Endothelial cell of umbilical vein (primary cell): ENCODE results near the gene RPS6KA4. TPM values are rescaled to one million over a fixed set of nuclear protein-coding genes. Genes with fewer than 3 reads are reported as not detected.

Source experiments
- BruUV-seq: library from RNA; stranded (reverse); fragments of 400-500 nt; replicated peaks from 2 replicates; lab custom pipeline; 2021; lab: Mats Ljungman, UMichigan
- CTCF ChIA-PET: fragments of 300-600, 350-600 bp; sonication (Branson Sonifier 250); formaldehyde crosslinking; loops from one replicate; lab custom pipeline; 2021; ENCODE audit warnings: antibody characterized with exemption, inconsistent platforms; lab: Charles Lee
- POLR2A ChIA-PET: fragments of 300-600, 350-600 bp; sonication (Branson Sonifier 250); formaldehyde crosslinking; loops from one replicate; lab custom pipeline; 2021; ENCODE audit warnings: antibody characterized with exemption, inconsistent platforms; lab: Charles Lee
- DNase-seq: peaks from one replicate; pipeline ENCODE4 v3.0.0-alpha.2; 2011; ENCODE audit warnings: low read depth, low spot score
- FAIRE-seq: peaks from 2 replicates; lab custom pipeline; 2011; peaks lifted over from hg19 to GRCh38; lab: Jason Lieb, UNC
- H2AFZ ChIP-seq: 2 replicates; pipeline ENCODE4 v1.6.0; 2012; ENCODE audit warnings: low read depth, low read length, control low read depth, inconsistent platforms
- H3K27ac ChIP-seq: 2 replicates; pipeline ENCODE4 v1.5.1; 2011; ENCODE audit warnings: low read depth, mild to moderate bottlenecking, control low read depth, low read length, moderate library complexity; ENCODE audit not compliant: insufficient read depth
- H3K27me3 ChIP-seq, 2 experiments: 2 replicates each; pipeline versions ENCODE4 v1.6.0 to v1.6.1; 2011; ENCODE audit warnings: low read length in 2 of 2, mixed read lengths in 1 of 2; ENCODE audit not compliant: control insufficient read depth in 2 of 2, insufficient read depth in 2 of 2
- H3K36me3 ChIP-seq, 2 experiments: 2 replicates in 1 of 2; 3 replicates in 1 of 2; pipeline ENCODE4 v1.5.1; 2011; ENCODE audit warnings: low read length in 2 of 2, mild to moderate bottlenecking in 1 of 2, moderate library complexity in 1 of 2; ENCODE audit not compliant: control insufficient read depth in 2 of 2, insufficient read depth in 2 of 2; ENCODE audit errors: extremely low read depth in 1 of 2
- H3K4me1 ChIP-seq: 3 replicates; pipeline ENCODE4 v1.5.1; 2011; ENCODE audit warnings: mild to moderate bottlenecking, low read length; ENCODE audit not compliant: control insufficient read depth, insufficient read depth; ENCODE audit errors: extremely low read depth
- H3K4me2 ChIP-seq: 2 replicates; pipeline ENCODE4 v1.6.1; 2011; ENCODE audit warnings: low read length, control low read depth, mixed read lengths; ENCODE audit not compliant: insufficient read depth
- H3K4me3 ChIP-seq, 3 experiments: fragments of 200-600 bp in 1 of 3; sonication (generic), shearing (Covaris generic) in 1 of 3; replicated peaks in 1 of 3; 2 replicates each; pipeline ENCODE4 v1.5.1; 2011 to 2016; ENCODE audit warnings: control low read depth in 3 of 3, low read length in 3 of 3, mild to moderate bottlenecking in 2 of 3, inconsistent platforms in 1 of 3, low read depth in 1 of 3, moderate library complexity in 1 of 3; ENCODE audit not compliant: insufficient read depth in 1 of 3
- H3K79me2 ChIP-seq: 2 replicates; pipeline ENCODE4 v1.6.0; 2012; ENCODE audit warnings: low read length, inconsistent platforms; ENCODE audit not compliant: control insufficient read depth, insufficient read depth
- H3K9ac ChIP-seq: replicated peaks from 2 replicates; pipeline ENCODE3; 2011; ENCODE audit warnings: low read length, control low read depth; ENCODE audit not compliant: insufficient read depth; ENCODE audit errors: extremely low read depth
- H3K9me1 ChIP-seq: replicated peaks from 3 replicates; pipeline ENCODE4 v1.6.0; 2011; ENCODE audit warnings: mild to moderate bottlenecking, low read length; ENCODE audit not compliant: control insufficient read depth, insufficient read depth; ENCODE audit errors: extremely low read depth
- H3K9me3 ChIP-seq: replicated peaks from 2 replicates; pipeline ENCODE4 v1.5.1; 2012; ENCODE audit warnings: low read length, inconsistent platforms; ENCODE audit not compliant: control insufficient read depth, insufficient read depth
- H4K20me1 ChIP-seq: replicated peaks from 2 replicates; pipeline ENCODE3; 2011; ENCODE audit warnings: mild to moderate bottlenecking, low read length; ENCODE audit not compliant: control insufficient read depth, insufficient read depth; ENCODE audit errors: extremely low read depth
- EZH2 ChIP-seq: IDR thresholded peaks from 2 replicates; pipeline ENCODE4 v1.6.1; 2012; ENCODE audit warnings: borderline replicate concordance, low read depth, mild to moderate bottlenecking, moderate library complexity, low read length, inconsistent platforms; ENCODE audit not compliant: severe bottlenecking
- FOS ChIP-seq: IDR thresholded peaks from 2 replicates; pipeline ENCODE4 v1.6.1; 2011; ENCODE audit warnings: mild to moderate bottlenecking, low read length, moderate library complexity, borderline replicate concordance; ENCODE audit not compliant: insufficient read depth
- GATA2 ChIP-seq: IDR thresholded peaks from 2 replicates; pipeline ENCODE4 v1.7.0; 2011; ENCODE audit warnings: low read depth, mild to moderate bottlenecking, moderate library complexity, mixed read lengths, low read length; ENCODE audit not compliant: insufficient read length, insufficient read depth
- JUN ChIP-seq: IDR thresholded peaks from 2 replicates; pipeline ENCODE4 v1.6.1; 2011; ENCODE audit warnings: borderline replicate concordance, low read depth; ENCODE audit not compliant: insufficient read length, insufficient read depth
- MYC ChIP-seq: IDR thresholded peaks from one replicate; pipeline ENCODE4 v1.6.1; 2011; ENCODE audit warnings: mild to moderate bottlenecking, low read depth, low read length
- POLR2A ChIP-seq: IDR thresholded peaks from 2 replicates; pipeline ENCODE4 v1.6.1; 2012; ENCODE audit warnings: low read depth, mild to moderate bottlenecking, control low read depth, low read length
- POLR2AphosphoS5 ChIP-seq: IDR thresholded peaks from 2 replicates; pipeline ENCODE4 v1.6.1; 2012; ENCODE audit warnings: low read depth, mild to moderate bottlenecking, control low read depth, low read length, moderate library complexity; ENCODE audit not compliant: insufficient read depth
- dilution Hi-C: fragments of 300-500 bp; cut with MboI; formaldehyde crosslinking; loops from one replicate; pipeline ENCODE4 v1.15.0; 2019; ENCODE audit warnings: low sequenced_read_pairs; ENCODE audit not compliant: extremely low pct_ligation_motif_present
- intact Hi-C: fragments of 100-400 bp; cut with micrococcal nuclease; formaldehyde crosslinking; loops from one replicate; pipeline ENCODE4 v1.10.0; 2022
- polyA plus RNA-seq, 4 experiments: library from polyadenylated mRNA; depleted of rRNA in 3 of 4; stranded (reverse) in 3 of 4; unstranded in 1 of 4; fragments of >200 nt; gene quantifications; 2 replicates each; pipeline versions ENCODE4 v1.2.1 to v1.2.3, GENCODE V29; 2011 to 2012; ENCODE audit warnings: missing spikeins in 1 of 4
- total RNA-seq: library from RNA; stranded (reverse); gene quantifications from 2 replicates; pipeline ENCODE4 v1.2.3, GENCODE V29; 2021
- TF ChIP-seq, protein P1 (sequence below): IDR thresholded peaks from 2 replicates; pipeline ENCODE4 v1.6.1; 2011; ENCODE audit not compliant: insufficient read depth, insufficient read length
- TF ChIP-seq, protein P2 (sequence below), 2 donors: IDR thresholded peaks; 1 replicate in 1 of 2; 2 replicates in 1 of 2; pipeline ENCODE4 v1.5.1; 2011; ENCODE audit warnings: low read length in 2 of 2, mild to moderate bottlenecking in 2 of 2, moderate library complexity in 2 of 2, control low read depth in 1 of 2, inconsistent platforms in 1 of 2, low read depth in 1 of 2; ENCODE audit not compliant: insufficient read depth in 1 of 2; ENCODE audit errors: extremely low read depth in 1 of 2

Gene RPS6KA4
- total and polyA plus RNA-seq, 2 donors (not counting 3 experiments of a cell fraction or from before 2014, with no cell fraction given) = 26.5 to 44.1 TPM

GRCh38 chr11:64320556-64320955 is 38.4 kb upstream of the RPS6KA4 start:
- Histone ChIP-seq H3K9me1 (no peaks in the 10 kb centered on the region), H3K27me3 (no peaks in the 10 kb centered on the region), H3K4me3 (no peak overlapping the region), H3K36me3 (peaks cover 0 to 11% of the 10 kb centered on the region in 2 experiments), H3K9me3 (no peaks in the 10 kb centered on the region), H3K4me1 (peaks cover 10% of the 10 kb centered on the region), H3K79me2 (peaks cover 4% of the 10 kb centered on the region), H3K9ac (no peak overlapping the region), H3K4me2 (no peak overlapping the region), H3K27ac (no peak overlapping the region), H4K20me1 (no peaks in the 10 kb centered on the region), H2AFZ (no peak overlapping the region)
- intact Hi-C loops = no loop called here
- dilution Hi-C loops = no loop called here
- ChIA-PET CTCF (interaction anchor here (1.1 kb wide), 2 partner anchors 11 to 16 kb away, joined by 4 to 7 read pairs; no protein-coding TSS in a partner anchor), POLR2A (no interaction called here)
- DNase-seq = no peak
- no peak for FAIRE-seq
- BruUV-seq = no TSS peak
- TF ChIP-seq GATA2 (no peak), POLR2A (no peak), JUN (no peak), FOS (no peak), EZH2 (no peak), MYC (no peak), POLR2AphosphoS5 (no peak)
- TF ChIP-seq, protein P1, sequence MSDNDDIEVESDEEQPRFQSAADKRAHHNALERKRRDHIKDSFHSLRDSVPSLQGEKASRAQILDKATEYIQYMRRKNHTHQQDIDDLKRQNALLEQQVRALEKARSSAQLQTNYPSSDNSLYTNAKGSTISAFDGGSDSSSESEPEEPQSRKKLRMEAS = no peak
- TF ChIP-seq, protein P2, sequence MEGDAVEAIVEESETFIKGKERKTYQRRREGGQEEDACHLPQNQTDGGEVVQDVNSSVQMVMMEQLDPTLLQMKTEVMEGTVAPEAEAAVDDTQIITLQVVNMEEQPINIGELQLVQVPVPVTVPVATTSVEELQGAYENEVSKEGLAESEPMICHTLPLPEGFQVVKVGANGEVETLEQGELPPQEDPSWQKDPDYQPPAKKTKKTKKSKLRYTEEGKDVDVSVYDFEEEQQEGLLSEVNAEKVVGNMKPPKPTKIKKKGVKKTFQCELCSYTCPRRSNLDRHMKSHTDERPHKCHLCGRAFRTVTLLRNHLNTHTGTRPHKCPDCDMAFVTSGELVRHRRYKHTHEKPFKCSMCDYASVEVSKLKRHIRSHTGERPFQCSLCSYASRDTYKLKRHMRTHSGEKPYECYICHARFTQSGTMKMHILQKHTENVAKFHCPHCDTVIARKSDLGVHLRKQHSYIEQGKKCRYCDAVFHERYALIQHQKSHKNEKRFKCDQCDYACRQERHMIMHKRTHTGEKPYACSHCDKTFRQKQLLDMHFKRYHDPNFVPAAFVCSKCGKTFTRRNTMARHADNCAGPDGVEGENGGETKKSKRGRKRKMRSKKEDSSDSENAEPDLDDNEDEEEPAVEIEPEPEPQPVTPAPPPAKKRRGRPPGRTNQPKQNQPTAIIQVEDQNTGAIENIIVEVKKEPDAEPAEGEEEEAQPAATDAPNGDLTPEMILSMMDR (IDR thresholded peaks at IDR 0.05; ENCODE audit: extremely low read depth in 1 of 2, insufficient read depth in 1 of 2, low read depth in 1 of 2, low read length in 2 of 2) = no peak
